Immature natural killer cell (primary cell): ENCODE results near the gene OTOG. TPM values are rescaled to one million over a fixed set of nuclear protein-coding genes. Genes with fewer than 3 reads are reported as not detected.

Source experiments
- DNase-seq, 3 donors: peaks; one replicate each; pipeline ENCODE4 v3.0.0; 2022; ENCODE audit warnings: mixed read lengths in 1 of 3
- H3K27ac Mint-ChIP-seq, 6 donors: one replicate each; pipeline ENCODE4 v1.8.0; 2020; ENCODE audit warnings: mixed read lengths in 6 of 6, mild to moderate bottlenecking in 5 of 6, inconsistent platforms in 4 of 6, moderate library complexity in 3 of 6
- H3K27me3 Mint-ChIP-seq, 3 donors: one replicate each; pipeline ENCODE4 v1.8.0; 2020 to 2021; ENCODE audit warnings: low read depth in 3 of 3, mild to moderate bottlenecking in 3 of 3, mixed read lengths in 3 of 3, moderate library complexity in 3 of 3, inconsistent platforms in 1 of 3
- H3K36me3 Mint-ChIP-seq, 3 donors: one replicate each; pipeline ENCODE4 v1.8.0; 2020; ENCODE audit warnings: mixed read lengths in 3 of 3, inconsistent platforms in 2 of 3, mild to moderate bottlenecking in 2 of 3
- H3K4me1 Mint-ChIP-seq, 2 donors: one replicate each; pipeline ENCODE4 v1.8.0; 2020; ENCODE audit warnings: inconsistent platforms in 2 of 2, mild to moderate bottlenecking in 2 of 2, mixed read lengths in 2 of 2, moderate library complexity in 1 of 2
- H3K4me3 Mint-ChIP-seq, 5 donors: one replicate each; pipeline ENCODE4 v1.8.0; 2020; ENCODE audit warnings: mild to moderate bottlenecking in 5 of 5, mixed read lengths in 5 of 5, inconsistent platforms in 3 of 5, moderate library complexity in 3 of 5
- H3K9me3 Mint-ChIP-seq, 6 donors: one replicate each; pipeline ENCODE4 v1.8.0; 2020; ENCODE audit warnings: mild to moderate bottlenecking in 6 of 6, mixed read lengths in 6 of 6, inconsistent platforms in 4 of 6, moderate library complexity in 3 of 6
- polyA plus RNA-seq, 3 donors: library from polyadenylated mRNA; unstranded; fragments of 300-500 nt; fragmentation: Illumina TruSeq; gene quantifications; one replicate each; pipeline ENCODE4 v1.2.3, GENCODE V29; 2021

Gene OTOG
- polyA plus RNA-seq, 3 donors from 2014 or later: not detected

- Mint-ChIP-seq H3K4me1 (no peaks in the 10 kb centered on the region), H3K27me3 (peaks cover 2 to 11% (median 6%) of the 10 kb centered on the region in 3 donors), H3K36me3 (no peaks in the 10 kb centered on the region), H3K27ac (no peak overlapping the region), H3K4me3 (no peak overlapping the region), H3K9me3 (peaks cover 0 to 15% (median 3%) of the 10 kb centered on the region in 6 donors)
- DNase-seq: no peak
These were observed 111.2 kb downstream of the OTOG start for GRCh38 chr11:17658211-17658610.

- Mint-ChIP-seq H3K4me1 (no peaks in the 10 kb centered on the region), H3K27me3 (peaks cover 0 to 18% (median 8%) of the 10 kb centered on the region in 3 donors), H3K9me3 (peaks cover 0 to 8% (median 0%) of the 10 kb centered on the region in 6 donors), H3K4me3 (no peak overlapping the region), H3K27ac (no peak overlapping the region), H3K36me3 (no peaks in the 10 kb centered on the region)
- DNase-seq: no peak
These were observed 121.1 kb downstream of the OTOG start for GRCh38 chr11:17668166-17668565.

DNA sequence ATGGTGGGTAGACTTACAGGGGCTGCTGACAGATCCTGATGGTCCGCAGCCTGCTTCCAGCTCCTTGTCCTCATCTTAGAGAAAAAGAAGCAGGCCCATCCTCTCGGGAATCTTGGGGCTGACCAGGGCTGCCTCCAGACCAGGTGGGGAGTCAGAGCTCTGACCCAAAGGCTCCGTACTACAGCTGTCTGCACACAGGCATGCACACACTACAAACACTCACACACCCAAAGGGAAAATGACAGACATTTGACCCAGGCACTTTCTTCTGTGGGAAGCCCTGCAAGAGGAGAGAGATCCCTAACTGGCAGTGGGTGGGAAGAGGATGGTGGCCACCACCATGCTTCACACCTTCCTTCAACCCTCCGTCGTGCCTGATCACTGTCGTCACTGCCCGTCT is 125.4 kb downstream of the OTOG start:
- no peak for DNase-seq
- peaks cover 4 to 14% (median 13%) of the 10 kb centered on the region in 3 donors for H3K27me3 Mint-ChIP-seq
- H3K4me3 Mint-ChIP-seq: no peak overlapping the region
- H3K9me3 Mint-ChIP-seq: peaks cover 0 to 20% (median 11%) of the 10 kb centered on the region in 6 donors
- peaks cover 0 to 10% (median 0%) of the 10 kb centered on the region in 3 donors for H3K36me3 Mint-ChIP-seq
- H3K27ac Mint-ChIP-seq: no peak overlapping the region
- H3K4me1 Mint-ChIP-seq: no peaks in the 10 kb centered on the region

- DNase-seq: no peak
- H3K9me3 Mint-ChIP-seq: peaks cover 0 to 20% (median 13%) of the 10 kb centered on the region in 6 donors
- H3K36me3 Mint-ChIP-seq: peaks cover 0 to 10% (median 0%) of the 10 kb centered on the region in 3 donors
- H3K27ac Mint-ChIP-seq: no peak overlapping the region
- H3K27me3 Mint-ChIP-seq: peaks cover 7 to 11% (median 11%) of the 10 kb centered on the region in 3 donors
- no peaks in the 10 kb centered on the region for H3K4me1 Mint-ChIP-seq
- no peak overlapping the region for H3K4me3 Mint-ChIP-seq
These were observed 126.9 kb downstream of the OTOG start for GRCh38 chr11:17673951-17674350.

DNA sequence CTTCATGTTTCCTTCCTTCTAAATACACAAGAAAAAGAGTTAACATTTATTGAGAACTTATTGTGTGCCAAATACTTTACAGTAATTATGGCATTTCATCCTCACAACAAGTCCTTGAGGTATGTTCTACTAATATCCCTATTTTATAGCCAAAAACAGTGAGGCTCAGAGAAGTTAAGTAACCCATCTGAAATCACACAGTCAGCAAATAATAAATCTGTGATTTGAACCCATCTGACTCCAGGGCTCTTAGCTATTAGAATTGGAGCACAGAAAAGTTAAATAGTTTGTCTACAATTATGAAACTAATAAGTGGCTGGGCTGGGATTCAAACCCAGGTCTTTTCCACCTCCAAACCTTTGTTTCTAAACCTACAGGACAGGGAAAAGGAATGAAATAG is 135.8 kb downstream of the OTOG start:
- H3K4me1 Mint-ChIP-seq: no peaks in the 10 kb centered on the region
- peaks cover 0 to under 1% (median 0%) of the 10 kb centered on the region in 6 donors for H3K9me3 Mint-ChIP-seq
- no peaks in the 10 kb centered on the region for H3K36me3 Mint-ChIP-seq
- peaks cover 2 to 5% (median 3%) of the 10 kb centered on the region in 3 donors for H3K27me3 Mint-ChIP-seq
- H3K27ac Mint-ChIP-seq: no peak overlapping the region
- DNase-seq: no peak
- H3K4me3 Mint-ChIP-seq: no peak overlapping the region

- H3K9me3 Mint-ChIP-seq: no peaks in the 10 kb centered on the region
- no peaks in the 10 kb centered on the region for H3K36me3 Mint-ChIP-seq
- no peaks in the 10 kb centered on the region for H3K4me1 Mint-ChIP-seq
- no peak for DNase-seq
- H3K27ac Mint-ChIP-seq: no peak overlapping the region
- no peak overlapping the region for H3K4me3 Mint-ChIP-seq
- H3K27me3 Mint-ChIP-seq: peaks cover 2 to 4% (median 3%) of the 10 kb centered on the region in 3 donors
These were observed 136.5 kb downstream of the OTOG start for GRCh38 chr11:17683377-17684161.

GRCh38 chr11:17684550-17684949 is 137.5 kb downstream of the OTOG start:
- H3K4me1 Mint-ChIP-seq: no peaks in the 10 kb centered on the region
- no peaks in the 10 kb centered on the region for H3K36me3 Mint-ChIP-seq
- peaks cover 0 to 4% (median 2%) of the 10 kb centered on the region in 3 donors for H3K27me3 Mint-ChIP-seq
- H3K27ac Mint-ChIP-seq: no peak overlapping the region
- no peak for DNase-seq
- no peak overlapping the region for H3K4me3 Mint-ChIP-seq
- H3K9me3 Mint-ChIP-seq: no peaks in the 10 kb centered on the region

- H3K27ac Mint-ChIP-seq: no peak overlapping the region
- no peaks in the 10 kb centered on the region for H3K9me3 Mint-ChIP-seq
- no peaks in the 10 kb centered on the region for H3K4me1 Mint-ChIP-seq
- DNase-seq: no peak
- H3K36me3 Mint-ChIP-seq: no peaks in the 10 kb centered on the region
- no peak overlapping the region for H3K4me3 Mint-ChIP-seq
- peaks cover 0 to 4% (median 2%) of the 10 kb centered on the region in 3 donors for H3K27me3 Mint-ChIP-seq
These were observed 139.3 kb downstream of the OTOG start for GRCh38 chr11:17686231-17686980.

GRCh38 chr11:17687946-17688670 is 141.0 kb downstream of the OTOG start:
- Mint-ChIP-seq H3K27ac (no peak overlapping the region), H3K4me1 (no peaks in the 10 kb centered on the region), H3K9me3 (no peaks in the 10 kb centered on the region), H3K36me3 (no peaks in the 10 kb centered on the region), H3K27me3 (peaks cover 2 to 7% (median 5%) of the 10 kb centered on the region in 3 donors), H3K4me3 (no peak overlapping the region)
- no peak for DNase-seq

GRCh38 chr11:17691550-17691949 is 144.5 kb downstream of the OTOG start:
- Mint-ChIP-seq H3K36me3 (no peaks in the 10 kb centered on the region), H3K4me1 (no peaks in the 10 kb centered on the region), H3K27ac (no peak overlapping the region), H3K4me3 (no peak overlapping the region), H3K27me3 (peaks cover 2 to 23% (median 22%) of the 10 kb centered on the region in 3 donors), H3K9me3 (no peaks in the 10 kb centered on the region)
- DNase-seq: no peak

GRCh38 chr11:17691976-17692375 is 144.9 kb downstream of the OTOG start:
- H3K27me3 Mint-ChIP-seq: peaks cover 2 to 26% (median 24%) of the 10 kb centered on the region in 3 donors
- H3K4me3 Mint-ChIP-seq: no peak overlapping the region
- DNase-seq: no peak
- no peaks in the 10 kb centered on the region for H3K4me1 Mint-ChIP-seq
- no peak overlapping the region for H3K27ac Mint-ChIP-seq
- H3K36me3 Mint-ChIP-seq: no peaks in the 10 kb centered on the region
- H3K9me3 Mint-ChIP-seq: no peaks in the 10 kb centered on the region

GRCh38 chr11:17692931-17693330 is 145.9 kb downstream of the OTOG start:
- Mint-ChIP-seq H3K36me3 (no peaks in the 10 kb centered on the region), H3K4me3 (no peak overlapping the region), H3K27ac (no peak overlapping the region), H3K27me3 (peaks cover 2 to 27% (median 22%) of the 10 kb centered on the region in 3 donors), H3K4me1 (no peaks in the 10 kb centered on the region), H3K9me3 (no peaks in the 10 kb centered on the region)
- DNase-seq: no peak

DNA sequence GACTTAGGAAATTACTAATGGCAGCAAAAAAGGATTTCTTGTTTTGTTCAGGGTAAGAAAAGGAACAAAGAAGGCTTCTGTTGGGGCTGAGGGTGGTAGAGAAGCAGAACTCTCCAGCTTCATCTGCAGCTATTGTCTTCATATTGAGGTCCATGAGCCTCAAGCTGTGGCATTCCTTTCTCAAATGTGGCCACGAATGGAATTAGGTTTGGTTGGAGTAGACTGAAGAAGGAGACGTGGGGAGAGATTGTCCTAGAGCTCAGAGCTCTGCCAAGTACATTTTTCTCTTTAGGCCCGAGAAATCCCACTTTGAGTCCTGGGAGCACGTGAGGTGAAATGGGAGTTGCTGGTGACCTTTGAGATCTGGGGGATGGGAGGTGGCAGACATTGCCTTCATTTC is 146.5 kb downstream of the OTOG start:
- Mint-ChIP-seq H3K27ac (no peak overlapping the region), H3K27me3 (peaks cover 3 to 27% (median 22%) of the 10 kb centered on the region in 3 donors), H3K9me3 (no peaks in the 10 kb centered on the region), H3K4me3 (no peak overlapping the region), H3K4me1 (no peaks in the 10 kb centered on the region), H3K36me3 (no peaks in the 10 kb centered on the region)
- DNase-seq: no peak
